BLaER1 (cell line): ENCODE results near the gene TFEC.
"Not testable (repeated sequence)": the region's sequence is repeated elsewhere in the genome, so short reads cannot be mapped to it uniquely, and the experiment has no call there.

Experiments
- H3K27ac ChIP-seq: shearing (Covaris generic); formaldehyde crosslinking; 2 replicates; pipeline ENCODE4 v1.8.1; 2022
- H3K27me3 ChIP-seq: shearing (Covaris generic); formaldehyde crosslinking; 2 replicates; pipeline ENCODE4 v1.8.1; 2022
- H3K36me3 ChIP-seq: shearing (Covaris generic); formaldehyde crosslinking; 2 replicates; pipeline ENCODE4 v1.8.1; 2022
- H3K4me1 ChIP-seq: shearing (Covaris generic); formaldehyde crosslinking; 2 replicates; pipeline ENCODE4 v1.8.1; 2022
- H3K4me2 ChIP-seq: shearing (Covaris generic); formaldehyde crosslinking; 2 replicates; pipeline ENCODE4 v1.8.1; 2022
- H3K4me3 ChIP-seq: shearing (Covaris generic); formaldehyde crosslinking; 2 replicates; pipeline ENCODE4 v1.8.1; 2022
- H3K9ac ChIP-seq: shearing (Covaris generic); formaldehyde crosslinking; 2 replicates; pipeline ENCODE4 v1.8.1; 2022
- H3K9me3 ChIP-seq: shearing (Covaris generic); formaldehyde crosslinking; 2 replicates; pipeline ENCODE4 v1.8.1; 2022
- H4K20me1 ChIP-seq: shearing (Covaris generic); formaldehyde crosslinking; 2 replicates; pipeline ENCODE4 v1.8.1; 2022
- Cebpa-rat ChIP-seq: shearing (Covaris generic); IDR thresholded peaks from 2 replicates; pipeline ENCODE4 v1.8.1; 2022

TFEC gene

DNA sequence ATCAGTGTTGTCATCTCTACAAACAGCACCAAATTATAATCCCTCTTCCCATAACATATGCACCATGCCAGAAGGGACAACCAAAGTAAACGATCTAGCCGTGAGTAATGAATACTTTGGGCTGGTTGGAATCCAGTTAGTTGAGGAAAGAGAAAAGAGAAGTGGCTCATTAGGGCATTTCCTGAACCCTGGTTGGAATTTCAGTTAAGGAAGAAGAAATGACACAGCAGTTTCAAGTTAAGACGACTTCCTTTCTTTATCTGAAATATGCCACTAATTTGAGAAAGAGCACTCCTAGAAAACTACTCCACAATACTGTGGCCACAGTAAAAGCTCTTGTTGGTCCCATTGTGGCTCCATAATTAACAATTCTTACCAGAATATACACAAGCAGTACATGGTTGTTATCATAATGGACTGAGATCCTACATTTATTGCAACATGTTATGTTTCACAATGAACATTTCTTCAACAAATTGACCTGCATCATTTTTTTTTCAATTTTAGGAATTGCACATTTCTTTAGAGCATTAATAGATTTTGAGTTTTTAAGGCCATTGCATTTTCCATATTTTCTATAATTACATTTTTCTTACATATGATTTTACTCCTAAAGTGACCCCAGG lies at the start of gene TFEC:
Gene TFEC, minus strand, starts transcription at position 113 of the 626 bp plus-strand sequence. CDS start 46,322 bp downstream, outside the sequence.
- Histone ChIP-seq H3K9ac (no peak within 1 kb of the TSS), H3K4me2 (no peak within 1 kb of the TSS), H3K27me3 (no peaks in the 10 kb centered on the region), H3K4me1 (no peaks in the 10 kb centered on the region), H3K36me3 (no peaks in the 10 kb centered on the region), H3K27ac (no peak within 1 kb of the TSS), H4K20me1 (no peaks in the 10 kb centered on the region), H3K9me3 (no peaks in the 10 kb centered on the region), H3K4me3 (no peak within 1 kb of the TSS)
- no peak for TF ChIP-seq Cebpa-rat

GRCh38 chr7:116075351-116076145 lies 45.0 kb upstream of the TFEC start:
- Histone ChIP-seq H3K36me3 (no peaks in the 10 kb centered on the region), H4K20me1 (no peaks in the 10 kb centered on the region), H3K27ac (no peak overlapping the region), H3K4me3 (no peak overlapping the region), H3K4me1 (no peaks in the 10 kb centered on the region), H3K27me3 (no peaks in the 10 kb centered on the region), H3K4me2 (no peak overlapping the region), H3K9ac (no peak overlapping the region), H3K9me3 (no peaks in the 10 kb centered on the region)
- no peak for TF ChIP-seq Cebpa-rat

DNA sequence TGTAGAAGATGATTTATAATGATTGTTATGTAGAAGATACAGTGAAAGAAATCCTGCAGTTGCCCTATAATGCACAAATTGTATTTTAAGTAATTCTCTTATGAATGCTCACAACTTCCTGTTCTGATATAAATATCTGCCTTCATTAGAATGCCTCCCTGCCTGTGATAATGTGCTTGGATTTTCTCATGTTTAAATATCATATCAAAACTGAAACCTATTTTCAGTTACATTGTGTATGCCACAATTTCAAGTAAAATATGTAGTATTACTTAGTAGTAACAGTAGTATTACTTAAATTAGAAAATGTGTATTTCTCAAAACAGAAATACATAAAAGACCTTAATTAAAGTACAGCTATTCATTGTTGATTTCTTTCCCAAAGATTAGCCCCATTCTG lies 41.1 kb upstream of the TFEC start:
- H4K20me1 ChIP-seq: no peaks in the 10 kb centered on the region
- H3K4me3 ChIP-seq: no peak overlapping the region
- H3K27ac ChIP-seq: no peak overlapping the region
- H3K27me3 ChIP-seq: no peaks in the 10 kb centered on the region
- no peak overlapping the region for H3K9ac ChIP-seq
- no peaks in the 10 kb centered on the region for H3K36me3 ChIP-seq
- H3K9me3 ChIP-seq: no peaks in the 10 kb centered on the region
- no peaks in the 10 kb centered on the region for H3K4me1 ChIP-seq
- TF ChIP-seq Cebpa-rat: no peak
- no peak overlapping the region for H3K4me2 ChIP-seq

GRCh38 chr7:116064179-116064578 lies 33.6 kb upstream of the TFEC start:
- H3K9me3 ChIP-seq: no peaks in the 10 kb centered on the region
- TF ChIP-seq Cebpa-rat: no peak
- H3K4me3 ChIP-seq: no peak overlapping the region
- no peak overlapping the region for H3K27ac ChIP-seq
- no peaks in the 10 kb centered on the region for H4K20me1 ChIP-seq
- no peak overlapping the region for H3K9ac ChIP-seq
- H3K36me3 ChIP-seq: no peaks in the 10 kb centered on the region
- no peaks in the 10 kb centered on the region for H3K4me1 ChIP-seq
- no peak overlapping the region for H3K4me2 ChIP-seq
- H3K27me3 ChIP-seq: no peaks in the 10 kb centered on the region

GRCh38 chr7:116062666-116063065 lies 32.1 kb upstream of the TFEC start:
- no peaks in the 10 kb centered on the region for H4K20me1 ChIP-seq
- no peak for TF ChIP-seq Cebpa-rat
- no peaks in the 10 kb centered on the region for H3K9me3 ChIP-seq
- H3K4me2 ChIP-seq: no peak overlapping the region
- H3K4me1 ChIP-seq: no peaks in the 10 kb centered on the region
- H3K27me3 ChIP-seq: no peaks in the 10 kb centered on the region
- no peaks in the 10 kb centered on the region for H3K36me3 ChIP-seq
- H3K9ac ChIP-seq: no peak overlapping the region
- H3K27ac ChIP-seq: no peak overlapping the region
- H3K4me3 ChIP-seq: no peak overlapping the region

DNA sequence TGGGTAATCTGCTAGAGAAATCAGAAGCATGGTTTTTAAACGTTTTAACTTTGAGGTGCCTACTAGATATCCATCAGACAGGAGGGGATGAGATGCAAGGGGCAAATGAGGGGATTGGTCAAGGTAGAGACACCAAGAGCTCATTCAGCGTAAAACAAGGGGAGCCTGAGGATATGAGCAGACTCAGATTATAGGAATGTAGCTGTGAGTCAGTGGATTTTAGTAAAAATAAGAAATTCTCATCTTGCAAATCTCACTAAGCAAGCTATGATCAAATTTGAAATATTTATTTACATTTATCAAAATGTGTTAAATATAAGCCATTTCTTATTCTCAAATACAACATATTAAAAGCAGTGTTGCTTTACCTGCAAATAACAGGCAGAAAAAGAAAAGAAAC lies 21.4 kb upstream of the TFEC start:
- no peak overlapping the region for H3K27ac ChIP-seq
- peaks cover 3% of the 10 kb centered on the region; the same call in 1 of the 2 replicates for H3K9me3 ChIP-seq
- H3K36me3 ChIP-seq: no peaks in the 10 kb centered on the region
- H3K4me2 ChIP-seq: no peak overlapping the region
- no peaks in the 10 kb centered on the region for H4K20me1 ChIP-seq
- no peak overlapping the region for H3K9ac ChIP-seq
- no peak for TF ChIP-seq Cebpa-rat
- H3K4me3 ChIP-seq: no peak overlapping the region
- H3K4me1 ChIP-seq: no peaks in the 10 kb centered on the region
- H3K27me3 ChIP-seq: no peaks in the 10 kb centered on the region

GRCh38 chr7:116047261-116047660 lies 16.7 kb upstream of the TFEC start:
- not testable (repeated sequence) for H3K4me1 ChIP-seq, H3K36me3 ChIP-seq, H4K20me1 ChIP-seq, H3K9ac ChIP-seq, H3K27me3 ChIP-seq, H3K9me3 ChIP-seq, H3K27ac ChIP-seq, H3K4me3 ChIP-seq, H3K4me2 ChIP-seq

DNA sequence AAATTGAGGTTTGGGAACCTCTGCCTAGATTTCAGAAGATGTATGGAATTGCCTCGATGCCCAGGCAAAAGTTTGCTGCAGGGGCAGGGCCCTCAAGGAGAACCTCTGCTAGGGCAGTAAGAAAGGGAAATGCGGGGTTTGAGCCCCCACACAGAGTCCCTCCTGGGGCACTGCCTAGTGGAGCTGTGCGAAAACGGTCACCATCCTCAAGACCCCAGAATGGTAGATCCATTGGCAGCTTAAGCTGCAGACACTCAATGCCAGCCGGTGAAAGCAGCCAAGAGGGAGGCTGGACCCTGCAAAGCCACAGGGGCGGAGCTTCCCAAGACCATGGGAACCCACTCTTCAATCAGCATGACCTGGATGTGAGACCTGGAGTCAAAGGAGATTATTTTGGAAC lies 15.0 kb upstream of the TFEC start:
- no peak for TF ChIP-seq Cebpa-rat
- Histone ChIP-seq H3K4me1 (no peaks in the 10 kb centered on the region), H3K9ac (no peak overlapping the region), H3K27me3 (no peaks in the 10 kb centered on the region), H3K36me3 (no peaks in the 10 kb centered on the region), H3K4me3 (no peak overlapping the region), H3K9me3 (peaks cover 5% of the 10 kb centered on the region; the same call in 1 of the 2 replicates), H3K4me2 (no peak overlapping the region), H3K27ac (no peak overlapping the region), H4K20me1 (no peaks in the 10 kb centered on the region)

DNA sequence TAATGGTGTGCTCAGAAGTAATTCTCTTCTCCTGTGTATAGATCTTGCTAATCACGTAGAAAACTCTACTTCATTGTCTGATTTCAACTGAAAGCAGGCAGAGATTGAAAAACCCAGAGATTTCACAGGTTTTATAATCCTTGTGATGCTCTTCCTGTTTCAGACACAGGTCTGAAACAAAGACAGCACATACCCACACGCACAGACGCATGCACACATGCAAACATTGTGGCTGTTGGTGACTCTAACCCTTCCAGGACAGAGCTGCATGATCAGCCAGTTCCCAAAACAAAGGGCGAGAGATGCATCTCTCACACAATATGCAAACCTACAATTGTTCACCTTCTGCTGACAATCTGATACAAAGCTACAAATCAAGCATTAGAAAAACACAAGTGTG lies 11.1 kb upstream of the TFEC start:
- Histone ChIP-seq H3K9me3 (no peaks in the 10 kb centered on the region), H3K27ac (no peak overlapping the region), H3K4me2 (no peak overlapping the region), H3K36me3 (no peaks in the 10 kb centered on the region), H3K9ac (no peak overlapping the region), H3K4me3 (no peak overlapping the region), H3K27me3 (no peaks in the 10 kb centered on the region), H4K20me1 (no peaks in the 10 kb centered on the region), H3K4me1 (no peaks in the 10 kb centered on the region)
- no peak for TF ChIP-seq Cebpa-rat

DNA sequence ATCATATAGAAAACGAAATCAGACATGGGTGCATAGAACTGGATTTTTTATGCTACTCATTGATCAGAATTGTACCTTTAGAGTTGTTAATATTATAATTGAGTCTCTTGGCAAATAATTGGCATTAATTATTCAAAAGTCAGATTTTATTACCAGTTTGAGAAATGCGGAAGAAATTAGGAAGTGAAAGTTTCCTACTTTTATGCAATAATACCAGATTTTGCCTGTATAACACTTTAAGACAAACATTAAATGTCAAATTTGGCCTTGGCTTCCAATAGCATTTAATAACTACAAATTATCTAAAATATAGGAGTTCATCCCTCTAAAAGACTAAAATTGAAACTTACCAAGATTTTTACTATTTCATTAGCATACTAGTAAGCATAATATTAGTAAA lies 6.8 kb upstream of the TFEC start:
- Histone ChIP-seq H3K36me3 (no peaks in the 10 kb centered on the region), H3K27me3 (no peaks in the 10 kb centered on the region), H3K4me1 (no peaks in the 10 kb centered on the region), H3K4me3 (no peak overlapping the region), H4K20me1 (no peaks in the 10 kb centered on the region), H3K9me3 (no peaks in the 10 kb centered on the region), H3K4me2 (no peak overlapping the region), H3K9ac (no peak overlapping the region), H3K27ac (no peak overlapping the region)
- no peak for TF ChIP-seq Cebpa-rat
